ENCODE data around the gene EHD1. TPM values are rescaled to one million over a fixed set of nuclear protein-coding genes. Genes with fewer than 3 reads are reported as not detected.

EHD1 gene
- total RNA-seq, 2 experiments from 2014 or later = 71.0 to 73.6 TPM

DNA sequence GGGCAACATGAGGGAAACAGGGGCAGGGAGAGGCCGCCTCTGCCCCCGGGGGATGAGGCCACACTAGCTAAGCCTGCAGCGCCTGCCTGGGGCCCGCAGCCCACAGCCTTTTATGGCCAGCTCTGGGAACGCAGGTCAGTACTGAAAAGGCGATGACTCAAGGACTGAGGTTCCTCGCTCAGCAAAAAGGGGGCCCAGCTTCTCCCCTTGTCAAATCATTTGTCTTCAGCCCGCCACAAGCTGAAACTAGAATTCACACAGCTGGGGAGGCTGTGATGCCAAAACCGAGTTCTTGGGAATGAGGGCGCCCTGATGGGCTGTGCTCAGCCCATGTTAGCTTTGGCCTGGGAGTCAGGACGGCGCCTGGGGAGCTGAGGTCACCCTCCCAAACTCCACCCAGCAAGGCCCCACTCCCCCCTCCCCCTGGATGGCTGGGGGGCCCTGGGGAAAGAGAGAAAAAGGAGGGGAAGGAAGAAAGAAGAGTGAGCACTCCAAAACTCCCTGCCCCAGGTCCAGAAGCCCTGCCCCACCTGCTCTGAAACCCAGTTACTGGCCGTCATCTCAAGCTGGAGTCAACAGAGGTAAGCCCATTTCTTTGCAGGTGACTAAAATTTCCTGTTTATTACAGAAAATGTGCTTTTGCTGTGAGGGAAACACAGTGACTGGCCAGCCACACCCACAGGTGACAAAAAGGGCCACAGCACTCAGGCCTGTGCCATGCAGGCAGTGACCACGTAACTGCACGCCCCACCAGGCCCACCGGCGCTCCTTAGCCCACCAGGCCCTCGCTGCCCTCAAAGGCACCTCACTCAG, 13.7 kb downstream of the EHD1 start:
- DNase-seq (peak; percentile 81), ATAC-seq (peak; percentile 46)
- ChIA-PET POLR2A (interaction anchor here (0.6 to 8.6 kb wide), 8 partner anchors 9 to 1029 kb away, joined by 3 to 128 read pairs (median 6); partner anchors contain the start of gene EHD1), CTCF (interaction anchor here (0.7 to 8.4 kb wide), 11 partner anchors 11 to 315 kb away, joined by 3 to 139 read pairs (median 10); partner anchors contain the start of genes CDC42BPG, EHD1 and SF1)
- H3K36me3 Mint-ChIP-seq (ENCODE audit: low read depth) = peaks cover 43% of the 10 kb centered on the region
- no peaks in the 10 kb centered on the region for H3K27me3 Mint-ChIP-seq
- peaks cover 5% of the 10 kb centered on the region for H3K9me3 Mint-ChIP-seq (ENCODE audit: low read depth)
- peak overlapping the region; percentile 64 for H3K4me3 Mint-ChIP-seq
- peaks cover 95% of the 10 kb centered on the region for H3K4me1 Mint-ChIP-seq
- H3K27ac Mint-ChIP-seq = peak overlapping the region; percentile 95
- intact Hi-C loops (cut with DNase I, micrococcal nuclease) = loop anchor here (1.0 to 5.0 kb wide), 3 partner anchors 14 to 563 kb away; partner anchors contain the start of gene EHD1 (in 2 of the 2)

DNA sequence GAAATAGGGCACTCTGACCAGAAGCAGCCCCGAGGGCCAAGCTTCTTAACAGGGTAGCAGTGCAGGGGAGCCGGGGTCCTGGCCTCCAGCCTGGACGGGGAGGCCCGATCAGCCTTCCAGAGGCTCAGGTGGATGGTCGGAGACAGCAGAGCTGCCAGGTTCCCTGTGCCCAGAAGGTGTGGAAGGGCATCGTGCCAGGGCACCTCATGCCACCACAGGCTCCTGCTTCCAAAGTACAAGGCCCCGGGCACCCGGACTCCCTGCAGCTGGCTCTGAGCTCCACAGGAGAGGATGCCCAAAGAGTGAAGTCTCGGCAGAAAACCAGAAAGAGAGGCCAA, 14.3 kb downstream of the EHD1 start:
- peaks cover 95% of the 10 kb centered on the region for H3K4me1 Mint-ChIP-seq
- CTCF ChIA-PET = interaction anchor here (1.0 to 8.4 kb wide), 8 partner anchors 10 to 85 kb away, joined by 3 to 139 read pairs (median 11); partner anchors contain the start of genes CDC42BPG, EHD1 and SF1
- no peak for DNase-seq
- H3K27me3 Mint-ChIP-seq = no peaks in the 10 kb centered on the region
- H3K4me3 Mint-ChIP-seq = peak overlapping the region; percentile 64
- H3K27ac Mint-ChIP-seq = peak overlapping the region; percentile 95
- intact Hi-C loops (cut with DNase I, micrococcal nuclease) = loop anchor here in 1 of 2 experiments (5.0 kb wide), 1 partner anchor 563 kb away; no protein-coding TSS in a partner anchor
- peaks cover 44% of the 10 kb centered on the region for H3K36me3 Mint-ChIP-seq (ENCODE audit: low read depth)
- H3K9me3 Mint-ChIP-seq (ENCODE audit: low read depth) = peaks cover 5% of the 10 kb centered on the region
- no peak for ATAC-seq
- POLR2A ChIA-PET = interaction anchor here (0.6 to 8.6 kb wide), 5 partner anchors 8 to 1030 kb away, joined by 4 to 128 read pairs (median 11); partner anchors contain the start of gene EHD1

DNA sequence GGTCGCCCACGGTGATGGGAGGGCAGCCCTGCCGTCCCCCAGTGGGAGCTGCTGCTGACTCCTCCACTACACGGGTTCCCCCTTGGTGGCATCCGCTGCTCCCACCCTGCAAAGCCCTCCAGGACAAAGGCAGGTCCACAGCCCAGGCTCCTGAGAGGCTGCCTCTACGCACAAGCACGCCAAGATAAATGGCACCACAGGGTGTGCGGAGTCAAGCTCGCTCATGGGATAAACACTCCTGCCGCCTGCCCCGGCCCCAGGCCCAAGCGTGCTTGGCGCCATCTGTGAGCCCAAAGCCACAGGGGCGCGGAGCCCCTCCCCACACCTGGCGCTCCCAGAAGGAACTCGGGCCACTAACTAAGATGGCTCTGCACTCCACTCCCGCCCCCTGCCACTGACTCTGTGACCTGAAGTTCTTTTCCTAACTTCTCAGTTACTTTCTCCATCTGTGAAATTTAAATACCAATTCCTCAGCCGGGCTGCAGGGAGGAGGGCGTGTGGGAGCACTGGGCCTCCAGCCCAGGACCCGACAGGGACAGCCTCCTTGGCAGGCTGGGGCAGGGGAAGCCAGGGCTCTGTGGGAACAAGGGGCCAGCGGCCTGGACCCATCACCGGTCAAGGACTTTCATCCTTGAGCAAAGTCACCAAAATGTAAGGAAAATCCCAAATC, 14.9 kb downstream of the EHD1 start:
- peaks cover 5% of the 10 kb centered on the region for H3K9me3 Mint-ChIP-seq (ENCODE audit: low read depth)
- CTCF ChIA-PET = interaction anchor here (1.0 to 8.4 kb wide), 9 partner anchors 9 to 85 kb away, joined by 3 to 139 read pairs (median 10); partner anchors contain the start of genes CDC42BPG, EHD1 and SF1
- peak overlapping the region; percentile 95 for H3K27ac Mint-ChIP-seq
- ATAC-seq = no peak
- no peak for DNase-seq
- POLR2A ChIA-PET = interaction anchor here (0.6 to 8.6 kb wide), 5 partner anchors 8 to 1030 kb away, joined by 3 to 128 read pairs (median 7); partner anchors contain the start of gene EHD1
- H3K27me3 Mint-ChIP-seq = no peaks in the 10 kb centered on the region
- peaks cover 95% of the 10 kb centered on the region for H3K4me1 Mint-ChIP-seq
- intact Hi-C loops (cut with DNase I, micrococcal nuclease) = loop anchor here in 1 of 2 experiments (5.0 kb wide), 1 partner anchor 564 kb away; no protein-coding TSS in a partner anchor
- H3K4me3 Mint-ChIP-seq = peak overlapping the region; percentile 64
- peaks cover 46% of the 10 kb centered on the region for H3K36me3 Mint-ChIP-seq (ENCODE audit: low read depth)

- intact Hi-C loops (cut with DNase I, micrococcal nuclease) = loop anchor here in 1 of 2 experiments (5.0 kb wide), 1 partner anchor 564 kb away; no protein-coding TSS in a partner anchor
- POLR2A ChIA-PET = interaction anchor here (0.7 to 8.6 kb wide), 2 partner anchors 13 to 61 kb away, joined by 3 to 128 read pairs; partner anchors contain the start of gene EHD1
- peaks cover 44% of the 10 kb centered on the region for H3K36me3 Mint-ChIP-seq (ENCODE audit: low read depth)
- ATAC-seq = no peak
- H3K27me3 Mint-ChIP-seq = no peaks in the 10 kb centered on the region
- peaks cover 95% of the 10 kb centered on the region for H3K4me1 Mint-ChIP-seq
- H3K4me3 Mint-ChIP-seq = peak overlapping the region; percentile 49
- H3K27ac Mint-ChIP-seq = peak overlapping the region; percentile 95
- CTCF ChIA-PET = interaction anchor here (1.3 to 8.4 kb wide), 4 partner anchors 12 to 22 kb away, joined by 5 to 139 read pairs (median 38); partner anchors contain the start of genes CDC42BPG and EHD1
- DNase-seq = peak; percentile 14
- H3K9me3 Mint-ChIP-seq (ENCODE audit: low read depth) = peaks cover 5% of the 10 kb centered on the region
Measured at GRCh38 chr11:64862987-64863390, 15.4 kb downstream of the EHD1 start.

DNA sequence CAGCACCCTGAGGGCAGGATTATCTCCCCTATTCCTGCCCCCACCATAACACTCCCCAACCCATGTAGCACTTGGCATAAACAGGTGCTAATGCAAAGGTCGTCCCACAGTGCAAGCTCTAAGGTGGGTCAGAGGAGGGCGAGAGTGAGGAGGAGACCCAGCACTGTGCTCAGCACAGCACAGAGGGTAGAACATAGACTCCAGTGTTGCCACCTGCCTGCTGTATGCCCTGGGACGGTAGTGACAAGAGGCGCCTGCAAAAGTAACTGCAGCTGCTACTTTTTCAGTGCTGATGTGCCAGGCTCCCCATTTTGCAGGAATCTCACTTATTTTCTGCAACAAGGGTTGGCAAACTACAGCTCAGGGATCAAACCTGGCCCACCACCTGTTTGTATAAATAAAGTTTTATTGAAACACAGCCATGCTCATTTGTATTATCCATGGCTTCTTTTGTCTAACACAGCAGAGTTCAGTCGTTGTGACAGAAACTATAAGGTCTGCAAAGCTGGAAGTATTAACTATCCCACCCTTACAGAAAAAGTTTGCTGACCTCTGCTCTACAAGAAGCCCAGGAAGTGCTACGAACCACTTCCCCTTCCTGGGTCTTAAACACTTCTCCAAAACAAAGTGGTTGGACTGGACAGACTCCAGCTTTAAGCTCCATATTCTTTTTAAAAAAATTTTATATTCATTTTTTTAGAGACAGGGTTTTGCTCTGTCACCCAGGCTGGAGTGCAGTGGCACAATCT, 17.0 kb downstream of the EHD1 start:
- peaks cover 46% of the 10 kb centered on the region for H3K36me3 Mint-ChIP-seq (ENCODE audit: low read depth)
- H3K4me1 Mint-ChIP-seq = peaks cover 94% of the 10 kb centered on the region
- DNase-seq = peak; percentile 50
- ChIA-PET POLR2A (interaction anchor here (0.6 to 8.6 kb wide), 4 partner anchors 10 to 20 kb away, joined by 3 to 128 read pairs (median 10); partner anchors contain the start of gene EHD1), CTCF (interaction anchor here (0.6 to 8.4 kb wide), 7 partner anchors 8 to 666 kb away, joined by 3 to 139 read pairs (median 3); partner anchors contain the start of genes CDC42BPG and EHD1)
- peaks cover 5% of the 10 kb centered on the region for H3K9me3 Mint-ChIP-seq (ENCODE audit: low read depth)
- intact Hi-C loops (cut with DNase I, micrococcal nuclease) = loop anchor here in 1 of 2 experiments (2.0 to 5.0 kb wide), 2 partner anchors 15 to 566 kb away; no protein-coding TSS in a partner anchor
- no peaks in the 10 kb centered on the region for H3K27me3 Mint-ChIP-seq
- no peak for ATAC-seq
- peak overlapping the region; percentile 85 for H3K27ac Mint-ChIP-seq
- peak overlapping the region; percentile 51 for H3K4me3 Mint-ChIP-seq

- intact Hi-C loops (cut with DNase I, micrococcal nuclease) = loop anchor here (1.0 to 5.0 kb wide), 5 partner anchors 13 to 568 kb away; partner anchors contain the start of genes EHD1 (in 1 of the 2), NEAT1 (in 1 of the 2) and SF1 (in 1 of the 2)
- ChIA-PET POLR2A (interaction anchor here (0.6 to 8.6 kb wide), 9 partner anchors 9 to 565 kb away, joined by 4 to 128 read pairs (median 9); partner anchors contain the start of genes EHD1 and SF1), CTCF (interaction anchor here (0.5 to 8.4 kb wide), 12 partner anchors 8 to 889 kb away, joined by 3 to 139 read pairs (median 5); partner anchors contain the start of genes CDC42BPG and EHD1)
- Mint-ChIP-seq H3K4me1 (peaks cover 94% of the 10 kb centered on the region), H3K27ac (peak overlapping the region; percentile 95), H3K4me3 (peak overlapping the region; percentile 69), H3K36me3 (ENCODE audit: low read depth) (peaks cover 51% of the 10 kb centered on the region), H3K27me3 (no peaks in the 10 kb centered on the region), H3K9me3 (ENCODE audit: low read depth) (no peaks in the 10 kb centered on the region)
- DNase-seq (peak; percentile 82), ATAC-seq (peak; percentile 65)
Measured at GRCh38 chr11:64859542-64860414, 18.6 kb downstream of the EHD1 start.

GRCh38 chr11:64858467-64859263, 19.8 kb downstream of the EHD1 start:
- peak; percentile 50 for ATAC-seq
- Mint-ChIP-seq H3K9me3 (ENCODE audit: low read depth) (no peaks in the 10 kb centered on the region), H3K4me1 (peaks cover 93% of the 10 kb centered on the region), H3K27me3 (no peaks in the 10 kb centered on the region), H3K27ac (peak overlapping the region; percentile 95), H3K36me3 (ENCODE audit: low read depth) (peaks cover 57% of the 10 kb centered on the region), H3K4me3 (peak overlapping the region; percentile 69)
- peak; percentile 80 for DNase-seq
- intact Hi-C loops (cut with DNase I, micrococcal nuclease) = loop anchor here (1.0 to 5.0 kb wide), 3 partner anchors 20 to 564 kb away; partner anchors contain the start of genes EHD1 (in 1 of the 2), NEAT1 (in 1 of the 2) and SF1 (in 1 of the 2)
- ChIA-PET CTCF (interaction anchor here (0.9 to 8.4 kb wide), 10 partner anchors 9 to 59 kb away, joined by 3 to 139 read pairs (median 6); partner anchors contain the start of genes CDC42BPG and EHD1), POLR2A (interaction anchor here (0.6 to 8.6 kb wide), 8 partner anchors 8 to 112 kb away, joined by 4 to 128 read pairs (median 12); partner anchors contain the start of genes EHD1 and SF1)

DNA sequence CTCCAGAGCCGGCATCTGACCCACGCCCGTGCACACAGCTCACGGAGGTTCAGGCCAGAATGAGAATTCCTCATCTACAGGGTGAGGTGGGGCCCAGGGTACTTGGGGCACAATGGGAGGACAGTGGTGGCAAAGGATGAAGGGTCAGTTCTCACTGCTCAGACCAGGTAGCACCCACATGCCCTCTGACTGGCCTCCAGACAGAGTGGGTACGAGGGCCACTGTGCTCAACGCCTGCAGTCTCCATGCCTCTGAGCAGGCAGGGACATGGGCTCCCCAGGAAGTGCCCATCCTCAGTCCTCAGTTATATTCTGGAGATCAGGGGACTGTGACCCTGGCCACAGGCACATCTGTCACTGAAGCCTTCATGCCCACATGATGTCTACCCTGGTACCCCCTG, 20.9 kb downstream of the EHD1 start:
- peak overlapping the region; percentile 65 for H3K27ac Mint-ChIP-seq
- POLR2A ChIA-PET = interaction anchor here (2.8 kb wide), 1 partner anchor 7 kb away, joined by 24 read pairs; no protein-coding TSS in a partner anchor
- DNase-seq (no peak), ATAC-seq (no peak)
- intact Hi-C loops (cut with DNase I, micrococcal nuclease) = loop anchor here (2.0 to 5.0 kb wide), 3 partner anchors 80 to 565 kb away; partner anchors contain the start of genes NEAT1 (in 1 of the 2) and SF1 (in 1 of the 2)
- CTCF ChIA-PET = interaction anchor here (0.8 to 15.7 kb wide), 6 partner anchors 8 to 255 kb away, joined by 3 to 377 read pairs (median 13); partner anchors contain the start of gene CDC42BPG
- peaks cover 93% of the 10 kb centered on the region for H3K4me1 Mint-ChIP-seq
- peaks cover 61% of the 10 kb centered on the region for H3K36me3 Mint-ChIP-seq (ENCODE audit: low read depth)
- no peaks in the 10 kb centered on the region for H3K9me3 Mint-ChIP-seq (ENCODE audit: low read depth)
- no peak overlapping the region for H3K4me3 Mint-ChIP-seq
- no peaks in the 10 kb centered on the region for H3K27me3 Mint-ChIP-seq

All from activated CD4-positive, alpha-beta T cell treated with anti-CD3 and anti-CD28 coated beads for 36 hours (primary cell).